AG09309 (cell line): ENCODE measurements around the gene COA8.

Experiments used
- DNase-seq: peaks from one replicate; pipeline ENCODE4 v3.0.0-alpha.2; 2010; ENCODE audit warnings: low read depth
- H3K4me3 ChIP-seq: 2 replicates; pipeline ENCODE4 v1.5.1; 2011; ENCODE audit warnings: mild to moderate bottlenecking, low read depth, low read length, moderate library complexity; ENCODE audit not compliant: control insufficient read depth
- TF ChIP-seq, protein P1 (sequence below): IDR thresholded peaks from 2 replicates; pipeline ENCODE4 v1.5.1; 2011; ENCODE audit warnings: mild to moderate bottlenecking, low read depth, low read length, inconsistent platforms; ENCODE audit not compliant: insufficient read depth, control insufficient read depth; ENCODE audit errors: missing control alignments

Gene COA8

DNA sequence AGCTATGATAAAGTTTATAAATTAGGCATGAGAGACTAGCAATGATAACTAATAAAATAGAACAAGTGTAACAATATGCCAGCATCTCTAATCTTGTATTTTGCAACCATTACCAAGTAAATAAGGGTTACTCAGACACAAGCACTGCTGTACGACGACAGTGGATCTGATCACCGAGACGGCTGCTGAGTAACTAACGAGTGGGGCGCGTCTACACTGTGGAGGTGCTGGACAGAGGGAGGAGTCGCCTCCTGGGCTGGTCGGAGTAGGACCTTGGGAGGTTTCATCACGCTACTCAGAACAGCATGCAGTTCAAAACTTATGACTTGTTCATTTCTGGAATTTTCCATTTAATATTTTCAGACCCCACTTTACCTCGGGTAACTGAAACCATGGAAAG, 18.4 kb downstream of the COA8 start:
- TF ChIP-seq, protein P1, sequence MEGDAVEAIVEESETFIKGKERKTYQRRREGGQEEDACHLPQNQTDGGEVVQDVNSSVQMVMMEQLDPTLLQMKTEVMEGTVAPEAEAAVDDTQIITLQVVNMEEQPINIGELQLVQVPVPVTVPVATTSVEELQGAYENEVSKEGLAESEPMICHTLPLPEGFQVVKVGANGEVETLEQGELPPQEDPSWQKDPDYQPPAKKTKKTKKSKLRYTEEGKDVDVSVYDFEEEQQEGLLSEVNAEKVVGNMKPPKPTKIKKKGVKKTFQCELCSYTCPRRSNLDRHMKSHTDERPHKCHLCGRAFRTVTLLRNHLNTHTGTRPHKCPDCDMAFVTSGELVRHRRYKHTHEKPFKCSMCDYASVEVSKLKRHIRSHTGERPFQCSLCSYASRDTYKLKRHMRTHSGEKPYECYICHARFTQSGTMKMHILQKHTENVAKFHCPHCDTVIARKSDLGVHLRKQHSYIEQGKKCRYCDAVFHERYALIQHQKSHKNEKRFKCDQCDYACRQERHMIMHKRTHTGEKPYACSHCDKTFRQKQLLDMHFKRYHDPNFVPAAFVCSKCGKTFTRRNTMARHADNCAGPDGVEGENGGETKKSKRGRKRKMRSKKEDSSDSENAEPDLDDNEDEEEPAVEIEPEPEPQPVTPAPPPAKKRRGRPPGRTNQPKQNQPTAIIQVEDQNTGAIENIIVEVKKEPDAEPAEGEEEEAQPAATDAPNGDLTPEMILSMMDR, result no peak
- no peak for DNase-seq
- no peak overlapping the region for H3K4me3 ChIP-seq

DNA sequence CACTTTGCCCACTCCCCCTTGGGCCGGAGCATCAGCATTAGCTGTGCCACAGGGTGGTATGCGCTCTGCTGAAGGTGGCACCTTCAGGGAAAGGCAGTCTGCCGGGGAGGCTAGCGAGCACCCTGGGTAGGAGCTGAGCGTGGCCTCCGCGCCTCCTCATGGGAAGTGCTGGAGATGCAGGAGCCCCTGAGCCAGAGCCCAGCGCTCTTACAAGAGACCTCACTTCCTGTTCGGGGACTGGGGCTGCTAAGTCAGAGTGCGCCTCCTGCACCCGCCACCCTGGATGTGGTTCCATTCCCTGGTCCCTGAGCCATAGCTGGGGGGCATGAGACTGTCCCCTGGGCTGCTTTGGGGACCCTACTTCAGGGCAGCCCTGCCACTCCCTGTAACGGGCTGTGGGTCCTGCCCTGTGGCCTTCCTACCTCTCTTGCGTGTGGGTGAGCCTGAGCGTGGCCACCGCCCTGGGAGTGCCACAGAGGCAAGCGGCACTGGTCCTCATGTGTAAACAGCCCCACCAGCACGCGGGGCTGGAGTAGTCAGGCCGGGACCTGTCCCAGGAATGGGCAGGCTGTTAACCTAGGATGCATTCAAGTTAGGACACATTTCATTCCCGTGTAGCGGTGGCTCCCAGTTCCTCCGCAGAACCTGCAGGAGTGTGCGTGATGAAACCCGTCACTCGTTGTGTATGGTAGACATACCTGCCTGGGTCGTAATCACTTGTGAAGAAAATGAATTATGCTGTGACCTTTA, 19.4 kb downstream of the COA8 start:
- no peak overlapping the region for H3K4me3 ChIP-seq
- TF ChIP-seq, protein P1, result no peak
- DNase-seq, result no peak

DNA sequence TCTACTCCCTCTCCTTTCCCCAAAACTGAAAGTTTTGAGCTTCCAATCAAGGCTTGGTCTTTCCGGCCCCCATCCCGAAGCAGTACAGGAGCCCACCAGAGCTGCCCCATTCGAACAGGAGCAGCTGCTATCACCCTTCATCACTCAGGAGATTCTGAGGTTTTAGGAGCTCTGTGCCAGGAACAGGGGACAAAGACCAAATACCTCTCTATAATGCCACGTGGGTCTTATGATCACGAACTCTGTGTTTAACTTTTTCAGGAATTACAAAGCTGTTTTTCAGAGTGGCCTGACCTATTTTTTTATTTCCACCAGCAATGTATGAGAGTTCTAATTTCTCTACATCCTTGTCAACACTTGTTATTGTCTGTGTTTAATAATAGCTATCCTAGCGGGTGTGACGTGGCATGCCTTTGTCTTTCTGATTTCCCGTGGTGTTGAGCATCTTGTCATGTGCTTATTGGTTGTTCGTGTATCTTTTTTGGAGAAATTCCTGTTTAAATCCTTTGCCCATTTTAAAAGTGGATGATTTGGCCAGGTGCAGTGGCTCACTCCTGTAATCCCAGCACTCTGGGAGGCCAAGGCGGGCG, 21.7 kb downstream of the COA8 start:
- no peak overlapping the region for H3K4me3 ChIP-seq
- TF ChIP-seq, protein P1, result no peak
- DNase-seq, result no peak

DNA sequence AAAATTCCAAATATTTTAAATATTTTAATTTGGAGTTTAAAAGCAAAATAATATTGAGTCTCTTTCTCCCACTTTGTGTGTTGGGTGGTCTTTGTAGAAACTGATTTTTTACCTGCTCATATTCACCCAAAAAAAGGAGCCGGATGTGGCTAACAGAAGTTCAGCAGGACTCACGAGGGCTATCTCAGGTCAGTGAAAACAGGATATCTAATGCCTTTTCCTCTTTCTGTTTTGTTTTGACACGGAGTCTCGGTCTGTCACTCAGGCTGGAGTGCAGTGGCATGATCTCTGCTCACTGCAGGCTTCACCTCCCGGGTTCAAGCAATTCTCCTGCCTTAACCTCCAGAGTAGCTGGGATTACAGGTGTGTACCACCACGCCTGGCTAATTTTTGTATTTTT, 30.8 kb downstream of the COA8 start:
- DNase-seq, result no peak
- no peak overlapping the region for H3K4me3 ChIP-seq
- TF ChIP-seq, protein P1, result no peak

DNA sequence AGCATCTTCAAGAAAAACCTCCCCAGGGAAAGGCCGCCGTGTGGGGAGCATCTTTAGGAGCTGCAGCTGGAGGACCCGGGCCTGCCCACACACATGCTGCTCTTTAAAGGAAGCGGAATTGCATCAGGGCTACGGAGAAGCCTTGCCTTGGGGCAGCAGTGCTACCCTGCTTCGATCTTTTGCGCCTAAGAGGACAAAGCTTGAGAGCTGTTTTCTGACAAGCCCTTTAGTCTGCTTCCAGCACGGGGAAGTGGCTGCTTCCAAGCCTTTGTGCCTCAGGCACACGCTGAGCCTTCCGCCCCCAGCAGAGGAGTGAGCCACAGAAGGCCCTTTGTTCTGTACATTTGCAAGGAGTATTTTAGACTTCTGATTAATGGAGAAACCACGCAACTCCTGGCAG, 31.5 kb downstream of the COA8 start:
- DNase-seq, result peak; percentile 25
- H3K4me3 ChIP-seq, result no peak overlapping the region
- TF ChIP-seq, protein P1, result no peak

DNA sequence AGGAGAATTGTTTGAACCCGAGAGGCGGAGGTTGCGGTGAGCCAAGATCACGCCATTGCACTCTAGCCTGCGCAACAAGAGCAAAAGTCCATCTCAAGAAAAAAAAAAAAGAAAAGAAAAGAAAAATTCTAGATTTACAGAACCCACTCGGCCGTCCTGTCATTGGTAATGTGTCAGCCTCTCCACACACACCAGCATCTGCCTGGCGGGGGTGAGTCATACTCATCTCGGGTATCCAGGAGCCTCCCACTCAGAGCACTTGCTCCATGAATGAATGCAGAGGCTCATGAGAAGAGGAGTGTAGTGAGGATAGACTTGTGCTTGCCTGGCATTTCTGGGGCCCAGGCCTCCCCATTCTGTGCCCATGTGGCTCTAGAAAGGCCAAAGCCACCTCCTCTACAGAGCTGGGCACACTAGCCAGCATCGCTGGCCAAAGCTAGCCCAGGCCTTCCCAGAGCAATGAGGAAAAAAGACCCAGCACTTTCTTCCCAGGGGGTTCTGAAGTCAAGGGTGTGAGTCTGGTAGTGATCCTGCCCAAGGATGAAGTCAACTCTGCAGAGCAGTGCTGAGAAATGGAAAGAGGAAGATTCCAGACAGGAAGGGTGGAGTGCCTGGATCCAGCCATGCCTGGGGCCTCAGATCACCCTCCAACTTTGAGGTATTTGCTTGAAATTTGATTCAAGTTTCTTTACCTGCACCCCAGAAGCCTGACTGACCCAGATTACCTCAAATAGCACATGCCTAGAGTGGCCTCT, 35.0 kb downstream of the COA8 start:
- no peak overlapping the region for H3K4me3 ChIP-seq
- DNase-seq, result peak; percentile 57
- TF ChIP-seq, protein P1, result no peak
